PFSK-1 (cell line): ENCODE data around the gene CLEC1A.

Source experiments
- FOXP2 ChIP-seq: optimal IDR thresholded peaks from 2 replicates; pipeline ENCODE3; 2011; ENCODE audit warnings: borderline replicate concordance, control low read depth, inconsistent platforms; ENCODE audit not compliant: insufficient read depth; ENCODE audit errors: extremely low read length, extremely low read depth
- POLR2AphosphoS5 ChIP-seq: IDR thresholded peaks from 2 replicates; pipeline ENCODE4 v1.6.1; 2012; ENCODE audit warnings: low read depth, mild to moderate bottlenecking, control low read depth, low read length, moderate library complexity
- TAF1 ChIP-seq: IDR thresholded peaks from 2 replicates; pipeline ENCODE4 v1.6.1; 2012; ENCODE audit warnings: low read length, control low read depth, borderline replicate concordance; ENCODE audit not compliant: insufficient read depth
- TF ChIP-seq, protein P1 (sequence below), 2 experiments: IDR thresholded peaks; 2 replicates each; pipeline versions ENCODE4 v1.6.1 to v1.8.0; 2011 to 2012; ENCODE audit warnings: low read depth in 2 of 2, low read length in 2 of 2, control low read depth in 1 of 2, inconsistent platforms in 1 of 2, mild to moderate bottlenecking in 1 of 2, moderate library complexity in 1 of 2; ENCODE audit not compliant: insufficient read depth in 1 of 2

- TF ChIP-seq TAF1 (no peak), POLR2AphosphoS5 (no peak), FOXP2 (no peak)
- TF ChIP-seq, protein P1, sequence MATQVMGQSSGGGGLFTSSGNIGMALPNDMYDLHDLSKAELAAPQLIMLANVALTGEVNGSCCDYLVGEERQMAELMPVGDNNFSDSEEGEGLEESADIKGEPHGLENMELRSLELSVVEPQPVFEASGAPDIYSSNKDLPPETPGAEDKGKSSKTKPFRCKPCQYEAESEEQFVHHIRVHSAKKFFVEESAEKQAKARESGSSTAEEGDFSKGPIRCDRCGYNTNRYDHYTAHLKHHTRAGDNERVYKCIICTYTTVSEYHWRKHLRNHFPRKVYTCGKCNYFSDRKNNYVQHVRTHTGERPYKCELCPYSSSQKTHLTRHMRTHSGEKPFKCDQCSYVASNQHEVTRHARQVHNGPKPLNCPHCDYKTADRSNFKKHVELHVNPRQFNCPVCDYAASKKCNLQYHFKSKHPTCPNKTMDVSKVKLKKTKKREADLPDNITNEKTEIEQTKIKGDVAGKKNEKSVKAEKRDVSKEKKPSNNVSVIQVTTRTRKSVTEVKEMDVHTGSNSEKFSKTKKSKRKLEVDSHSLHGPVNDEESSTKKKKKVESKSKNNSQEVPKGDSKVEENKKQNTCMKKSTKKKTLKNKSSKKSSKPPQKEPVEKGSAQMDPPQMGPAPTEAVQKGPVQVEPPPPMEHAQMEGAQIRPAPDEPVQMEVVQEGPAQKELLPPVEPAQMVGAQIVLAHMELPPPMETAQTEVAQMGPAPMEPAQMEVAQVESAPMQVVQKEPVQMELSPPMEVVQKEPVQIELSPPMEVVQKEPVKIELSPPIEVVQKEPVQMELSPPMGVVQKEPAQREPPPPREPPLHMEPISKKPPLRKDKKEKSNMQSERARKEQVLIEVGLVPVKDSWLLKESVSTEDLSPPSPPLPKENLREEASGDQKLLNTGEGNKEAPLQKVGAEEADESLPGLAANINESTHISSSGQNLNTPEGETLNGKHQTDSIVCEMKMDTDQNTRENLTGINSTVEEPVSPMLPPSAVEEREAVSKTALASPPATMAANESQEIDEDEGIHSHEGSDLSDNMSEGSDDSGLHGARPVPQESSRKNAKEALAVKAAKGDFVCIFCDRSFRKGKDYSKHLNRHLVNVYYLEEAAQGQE (IDR thresholded peaks at IDR 0.05; ENCODE audit: insufficient read depth in 1 of 2, low read depth in 2 of 2, low read length in 2 of 2), result no peak
Observed at GRCh38 chr12:10065241-10065640, 33.5 kb downstream of the CLEC1A start.
